H9 (cell line): Measurements from ENCODE around the gene IFRD2. TPM values are rescaled to one million over a fixed set of nuclear protein-coding genes. Genes with fewer than 3 reads are reported as not detected.

ENCODE experiments used
- DNase-seq: peaks from one replicate; pipeline ENCODE4 v3.0.0-alpha.2; 2017
- H2AFZ ChIP-seq: one replicate; pipeline ENCODE4 v1.6.1; 2013; ENCODE audit warnings: mild to moderate bottlenecking, low read length, control low read depth, moderate library complexity
- H2AK5ac ChIP-seq: 2 replicates; pipeline ENCODE4 v1.6.1; 2013; ENCODE audit warnings: low read length, control low read depth, mixed read lengths; ENCODE audit not compliant: insufficient read length
- H2BK120ac ChIP-seq: one replicate; pipeline ENCODE4 v1.6.1; 2013; ENCODE audit warnings: low read depth, mild to moderate bottlenecking, low read length, control low read depth, inconsistent platforms; ENCODE audit not compliant: poor library complexity, severe bottlenecking
- H2BK12ac ChIP-seq: 2 replicates; pipeline ENCODE4 v1.6.1; 2013; ENCODE audit warnings: low read length, control low read depth, mixed read lengths, low read depth; ENCODE audit not compliant: insufficient read length
- H2BK15ac ChIP-seq: 2 replicates; pipeline ENCODE4 v1.6.1; 2013; ENCODE audit warnings: low read depth, low read length, control low read depth
- H2BK20ac ChIP-seq: one replicate; pipeline ENCODE4 v1.6.1; 2013; ENCODE audit warnings: low read depth, mild to moderate bottlenecking, low read length, control low read depth, inconsistent platforms; ENCODE audit not compliant: poor library complexity, severe bottlenecking
- H2BK5ac ChIP-seq: 2 replicates; pipeline ENCODE4 v1.6.1; 2013; ENCODE audit warnings: low read length, control low read depth, mixed read lengths; ENCODE audit not compliant: insufficient read length
- H3K14ac ChIP-seq: 2 replicates; pipeline ENCODE4 v1.6.1; 2013; ENCODE audit warnings: low read length, control low read depth; ENCODE audit not compliant: insufficient read depth
- H3K18ac ChIP-seq: 2 replicates; pipeline ENCODE4 v1.6.1; 2013; ENCODE audit warnings: low read depth, mild to moderate bottlenecking, mixed read lengths, low read length, control low read depth; ENCODE audit not compliant: insufficient read length
- H3K23ac ChIP-seq: 2 replicates; pipeline ENCODE4 v1.6.1; 2013; ENCODE audit warnings: low read length, control low read depth, mixed read lengths, low read depth; ENCODE audit not compliant: insufficient read length
- H3K23me2 ChIP-seq: 2 replicates; pipeline ENCODE4 v1.6.1; 2013; ENCODE audit warnings: low read depth, mild to moderate bottlenecking, mixed read lengths, low read length, control low read depth; ENCODE audit not compliant: insufficient read length, poor library complexity, severe bottlenecking
- H3K27ac ChIP-seq: 2 replicates; pipeline ENCODE4 v1.5.1; 2013; ENCODE audit warnings: low read length, control low read depth, mixed read lengths, low read depth; ENCODE audit not compliant: insufficient read length
- H3K27me3 ChIP-seq: 2 replicates; pipeline ENCODE4 v1.6.1; 2013; ENCODE audit warnings: low read length, control low read depth, inconsistent platforms; ENCODE audit not compliant: insufficient read depth
- H3K4ac ChIP-seq: 2 replicates; pipeline ENCODE4 v1.6.1; 2013; ENCODE audit warnings: low read depth, mild to moderate bottlenecking, control low read depth, inconsistent platforms, low read length, moderate library complexity
- H3K4me1 ChIP-seq: 2 replicates; pipeline ENCODE4 v1.6.1; 2013; ENCODE audit warnings: low read length, control low read depth, inconsistent platforms; ENCODE audit not compliant: insufficient read depth
- H3K4me2 ChIP-seq: 2 replicates; pipeline ENCODE4 v1.6.1; 2013; ENCODE audit warnings: low read length, control low read depth, mixed read lengths; ENCODE audit not compliant: insufficient read length, insufficient read depth
- H3K56ac ChIP-seq: 2 replicates; pipeline ENCODE4 v1.6.1; 2013; ENCODE audit warnings: low read depth, mild to moderate bottlenecking, mixed read lengths, low read length, control low read depth; ENCODE audit not compliant: insufficient read length
- H3K79me1 ChIP-seq: 2 replicates; pipeline ENCODE4 v1.6.1; 2013; ENCODE audit warnings: low read depth, mild to moderate bottlenecking, moderate library complexity, low read length, control low read depth, inconsistent platforms; ENCODE audit not compliant: insufficient read depth, poor library complexity, severe bottlenecking
- H3K79me2 ChIP-seq: 2 replicates; pipeline ENCODE4 v1.6.1; 2013; ENCODE audit warnings: low read length, control low read depth, inconsistent platforms; ENCODE audit not compliant: insufficient read depth
- H3K9ac ChIP-seq: 2 replicates; pipeline ENCODE4 v1.6.1; 2013; ENCODE audit warnings: low read length, control low read depth, mixed read lengths; ENCODE audit not compliant: insufficient read length; ENCODE audit errors: extremely low read depth
- H3K9me3 ChIP-seq: one replicate; pipeline ENCODE4 v1.6.1; 2013; ENCODE audit warnings: low read depth, low read length, inconsistent platforms; ENCODE audit not compliant: control insufficient read depth
- H3T11ph ChIP-seq: one replicate; pipeline ENCODE4 v1.6.1; 2013; ENCODE audit warnings: mild to moderate bottlenecking, low read length, control low read depth, inconsistent platforms
- H4K20me1 ChIP-seq: one replicate; pipeline ENCODE4 v1.6.1; 2013; ENCODE audit not compliant: control insufficient read depth, insufficient read length, insufficient read depth
- H4K5ac ChIP-seq: 2 replicates; pipeline ENCODE4 v1.6.1; 2013; ENCODE audit warnings: low read depth, mild to moderate bottlenecking, mixed read lengths, low read length, control low read depth; ENCODE audit not compliant: insufficient read length
- H4K8ac ChIP-seq: replicated peaks from 2 replicates; pipeline ENCODE4 v1.6.1; 2013; ENCODE audit warnings: low read length, control low read depth, mixed read lengths, low read depth; ENCODE audit not compliant: insufficient read length
- H4K91ac ChIP-seq: 2 replicates; pipeline ENCODE4 v1.6.1; 2013; ENCODE audit warnings: low read depth, mild to moderate bottlenecking, moderate library complexity, mixed read lengths, low read length, control low read depth; ENCODE audit not compliant: insufficient read length
- H3K27ac Mint-ChIP-seq, 3 experiments: 2 replicates in 2 of 3; 3 replicates in 1 of 3; pipeline ENCODE4 v1.8.0; 2020 to 2021; ENCODE audit warnings: mixed read lengths in 3 of 3, mild to moderate bottlenecking in 1 of 3, moderate library complexity in 1 of 3
- H3K27me3 Mint-ChIP-seq: 2 replicates; pipeline ENCODE4 v1.8.0; 2021; ENCODE audit warnings: low read depth, mild to moderate bottlenecking, moderate library complexity, mixed read lengths
- H3K36me3 Mint-ChIP-seq, 3 experiments: 2 replicates in 2 of 3; 3 replicates in 1 of 3; pipeline ENCODE4 v1.8.0; 2020 to 2021; ENCODE audit warnings: low read depth in 3 of 3, mixed read lengths in 3 of 3; ENCODE audit not compliant: insufficient read depth in 1 of 3
- H3K4me1 Mint-ChIP-seq, 2 experiments: 2 replicates each; pipeline ENCODE4 v1.8.0; 2020; ENCODE audit warnings: mixed read lengths in 2 of 2
- H3K4me3 Mint-ChIP-seq, 2 experiments: 2 replicates in 1 of 2; 3 replicates in 1 of 2; pipeline ENCODE4 v1.8.0; 2020 to 2021; ENCODE audit warnings: mild to moderate bottlenecking in 2 of 2, mixed read lengths in 2 of 2, moderate library complexity in 1 of 2
- H3K9me3 Mint-ChIP-seq, 2 experiments: 2 replicates in 1 of 2; 3 replicates in 1 of 2; pipeline ENCODE4 v1.8.0; 2020; ENCODE audit warnings: mild to moderate bottlenecking in 2 of 2, mixed read lengths in 2 of 2, moderate library complexity in 1 of 2
- CTCF ChIP-seq: fragments of 200-600 bp; sonication (generic); conservative IDR thresholded peaks from 3 replicates; pipeline ENCODE4 v1.8.0; 2021; ENCODE audit warnings: antibody characterized with exemption, mild to moderate bottlenecking
- WGBS: extraction: QIAGEN DNeasy Blood & Tissue Kit; methylation state at CpG from one replicate; pipeline ENCODE4 v1.1.7; 2013; ENCODE audit warnings: missing lambda C conversion rate, low lambda C conversion rate, mixed read lengths; ENCODE audit not compliant: insufficient read length; ENCODE audit errors: extremely low coverage; 5-methylcytosine and 5-hydroxymethylcytosine counted together
- total RNA-seq: library from RNA; stranded (reverse); gene quantifications from 2 replicates; pipeline ENCODE4 v1.2.1, GENCODE V29; 2021

The IFRD2 gene
- total RNA-seq, 1 experiment from 2014 or later = 109 TPM

- no peak overlapping the region for H3K56ac ChIP-seq
- WGBS = no CpG with 5 or more reads among the region's 6 CpGs
- DNase-seq = no peak
- no peak overlapping the region for H2AFZ ChIP-seq
- no peak overlapping the region for H3K23ac ChIP-seq
- peaks cover 3% of the 10 kb centered on the region; the same call in 1 of the 2 replicates for H3K79me2 ChIP-seq
- no peaks in the 10 kb centered on the region for H3K27me3 ChIP-seq
- H3K9ac ChIP-seq = no peak overlapping the region
- H2BK12ac ChIP-seq = no peak overlapping the region
- no peak overlapping the region for H4K91ac ChIP-seq
- no peak overlapping the region for H4K5ac ChIP-seq
- no peak overlapping the region for H2AK5ac ChIP-seq
- H2BK20ac ChIP-seq = no peak overlapping the region
- H4K20me1 ChIP-seq = no peaks in the 10 kb centered on the region
- H3K18ac ChIP-seq = no peak overlapping the region
- H2BK120ac ChIP-seq = no peak overlapping the region
- peaks cover 5% of the 10 kb centered on the region for H3K23me2 ChIP-seq
- H3K4me1 Mint-ChIP-seq = peaks cover 11% of the 10 kb centered on the region in 2 experiments
- H3K79me1 ChIP-seq = no peaks in the 10 kb centered on the region
- H2BK5ac ChIP-seq = no peak overlapping the region
- H3K4ac ChIP-seq = no peak overlapping the region
- no peak overlapping the region for H4K8ac ChIP-seq
- H3K27ac ChIP-seq = no peak overlapping the region
- H3K36me3 Mint-ChIP-seq = peaks cover 26 to 44% (median 40%) of the 10 kb centered on the region in 3 experiments; a peak in 6 of 7 replicates
- peak overlapping the region in 1 of 2 experiments; percentile 29; a peak in 1 of 5 replicates for H3K4me3 Mint-ChIP-seq
- no peak for TF ChIP-seq CTCF
- H3K14ac ChIP-seq = no peak overlapping the region
- no peak overlapping the region for H2BK15ac ChIP-seq
- H3K27ac Mint-ChIP-seq = no peak overlapping the region
- no peaks in the 10 kb centered on the region for H3K27me3 Mint-ChIP-seq
- no peaks in the 10 kb centered on the region; a peak in 1 of 5 replicates for H3K9me3 Mint-ChIP-seq
- H3T11ph ChIP-seq = no peak overlapping the region
- no peaks in the 10 kb centered on the region for H3K9me3 ChIP-seq
- no peaks in the 10 kb centered on the region for H3K4me1 ChIP-seq
- H3K4me2 ChIP-seq = no peak overlapping the region
Measured at GRCh38 chr3:50289130-50289529, 3.1 kb downstream of the IFRD2 start.
